ENCODE measurements around the gene NFYA. TPM values are rescaled to one million over a fixed set of nuclear protein-coding genes. Genes with fewer than 3 reads are reported as not detected.

Gene NFYA
- 34.7 to 37.7 TPM (median 35.8 TPM) in 3 replicates for total RNA-seq (2021)
- percentile 95 among the genes with signal in this experiment for Bru-seq, nascent RNA
- long read RNA-seq, experiment 1, transcript NFYA-202 (9 exons, 1,660 nt) = major isoform, 54 of 124 reads
- long read RNA-seq, experiment 1, partial matches to known transcripts = 35 of 124 reads
- long read RNA-seq, experiment 1, other reads (novel, unspliced or antisense) = 32 of 124 reads
- long read RNA-seq, experiment 2, transcript NFYA-202 (9 exons, 1,660 nt) = major isoform, 12 of 31 reads
- long read RNA-seq, experiment 2, partial matches to known transcripts = 8 of 31 reads
- long read RNA-seq, experiment 2, other reads (novel, unspliced or antisense) = 11 of 31 reads
- long read RNA-seq, experiment 3, partial matches to known transcripts = 0 of 3 reads
- long read RNA-seq, experiment 3, other reads (novel, unspliced or antisense) = 2 of 3 reads

GRCh38 chr6:41072836-41073202 lies at the start of gene NFYA:
TSS of gene NFYA (plus strand) at chr6:41072974. CDS start at chr6:41079090, 6,116 bp downstream.
- ATAC-seq (peak; percentile 81), DNase-seq (ENCODE audit: low spot score) (peak; percentile 100)
- ChIA-PET POLR2A (interaction anchor here (0.7 to 1.0 kb wide), 5 partner anchors 15 to 275 kb away, joined by 3 read pairs; no protein-coding TSS in a partner anchor), CTCF (interaction anchor here (0.8 to 3.0 kb wide), 6 partner anchors 10 to 119 kb away, joined by 3 to 12 read pairs (median 6); partner anchors contain the start of gene UNC5CL)
- H3K27ac Mint-ChIP-seq = peak within 1 kb of the TSS; percentile 98
- H3K36me3 Mint-ChIP-seq = peaks cover 16% of the 10 kb centered on the region
- peak within 1 kb of the TSS; percentile 94 for H3K4me3 Mint-ChIP-seq
- no peaks in the 10 kb centered on the region for H3K9me3 Mint-ChIP-seq
- peaks cover 40% of the 10 kb centered on the region for H3K4me1 Mint-ChIP-seq
- H3K27me3 Mint-ChIP-seq (ENCODE audit: low read depth) = no peaks in the 10 kb centered on the region
- TF ChIP-seq STAT6 (CRISPR knock-in tag; conservative IDR thresholded peaks at IDR 0.05; ENCODE audit: low read depth) (no peak), ZNF396 (CRISPR knock-in tag; IDR thresholded peaks at IDR 0.05; ENCODE audit: borderline replicate concordance) (no peak), NFYB (CRISPR knock-in tag; conservative IDR thresholded peaks at IDR 0.05; ENCODE audit: low read depth) (peak; percentile 84), USF1 (CRISPR knock-in tag; IDR thresholded peaks at IDR 0.05) (no peak), CTCF (IDR thresholded peaks at IDR 0.05) (no peak), ATF3 (CRISPR knock-in tag; conservative IDR thresholded peaks at IDR 0.05) (no peak), IRF2 (CRISPR knock-in tag; IDR thresholded peaks at IDR 0.05; ENCODE audit: borderline replicate concordance, low read depth) (no peak), TEAD1 (CRISPR knock-in tag; IDR thresholded peaks at IDR 0.05) (no peak), ZNF532 (CRISPR knock-in tag; IDR thresholded peaks at IDR 0.05; ENCODE audit: borderline replicate concordance) (no peak), JUN (CRISPR knock-in tag; IDR thresholded peaks at IDR 0.05) (no peak), E2F4 (CRISPR knock-in tag; IDR thresholded peaks at IDR 0.05; ENCODE audit: borderline replicate concordance, low read depth) (no peak), ZNF232 (CRISPR knock-in tag; IDR thresholded peaks at IDR 0.05) (peak; percentile 75; the same call in 1 of the 2 replicates), ZBTB21 (CRISPR knock-in tag; IDR thresholded peaks at IDR 0.05; ENCODE audit: borderline replicate concordance) (no peak), ZNF425 (CRISPR knock-in tag; conservative IDR thresholded peaks at IDR 0.05) (no peak), TEAD4 (CRISPR knock-in tag; IDR thresholded peaks at IDR 0.05) (no peak), ZNF263 (CRISPR knock-in tag; IDR thresholded peaks at IDR 0.05; ENCODE audit: low read depth) (no peak), FOXP4 (CRISPR knock-in tag; IDR thresholded peaks at IDR 0.05) (peak; percentile 2; the same call in 1 of the 2 replicates), GRHL2 (CRISPR knock-in tag; IDR thresholded peaks at IDR 0.05; ENCODE audit: insufficient replicate concordance, severe bottlenecking) (no peak), KAT7 (CRISPR knock-in tag; IDR thresholded peaks at IDR 0.05; ENCODE audit: borderline replicate concordance) (no peak), NR3C1 (CRISPR knock-in tag; conservative IDR thresholded peaks at IDR 0.05; ENCODE audit: low read depth) (no peak)

Data from WTC11 (cell line).